Measurements from ENCODE around the gene SPACA6.

DNA sequence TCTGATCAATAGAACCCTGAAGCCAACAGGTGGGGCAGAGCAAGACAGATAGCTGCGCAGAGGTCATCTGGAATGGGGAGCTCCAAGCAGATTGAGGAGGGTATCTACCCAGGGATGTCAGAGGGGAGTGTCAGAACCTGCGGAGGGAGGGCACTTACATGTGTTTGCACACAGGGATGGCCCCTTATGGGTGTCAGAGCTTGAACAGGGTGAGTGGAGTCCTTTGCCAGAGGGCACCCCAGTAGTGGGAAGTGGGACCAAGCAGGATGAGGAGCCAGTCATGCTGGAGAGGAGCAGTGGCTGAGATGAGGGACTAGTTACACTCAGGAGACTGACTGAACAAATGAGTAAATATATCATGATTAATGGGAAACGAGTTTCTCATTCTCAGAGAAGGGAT is 29.5 kb upstream of the SPACA6 start:
- TF ChIP-seq, protein P1, sequence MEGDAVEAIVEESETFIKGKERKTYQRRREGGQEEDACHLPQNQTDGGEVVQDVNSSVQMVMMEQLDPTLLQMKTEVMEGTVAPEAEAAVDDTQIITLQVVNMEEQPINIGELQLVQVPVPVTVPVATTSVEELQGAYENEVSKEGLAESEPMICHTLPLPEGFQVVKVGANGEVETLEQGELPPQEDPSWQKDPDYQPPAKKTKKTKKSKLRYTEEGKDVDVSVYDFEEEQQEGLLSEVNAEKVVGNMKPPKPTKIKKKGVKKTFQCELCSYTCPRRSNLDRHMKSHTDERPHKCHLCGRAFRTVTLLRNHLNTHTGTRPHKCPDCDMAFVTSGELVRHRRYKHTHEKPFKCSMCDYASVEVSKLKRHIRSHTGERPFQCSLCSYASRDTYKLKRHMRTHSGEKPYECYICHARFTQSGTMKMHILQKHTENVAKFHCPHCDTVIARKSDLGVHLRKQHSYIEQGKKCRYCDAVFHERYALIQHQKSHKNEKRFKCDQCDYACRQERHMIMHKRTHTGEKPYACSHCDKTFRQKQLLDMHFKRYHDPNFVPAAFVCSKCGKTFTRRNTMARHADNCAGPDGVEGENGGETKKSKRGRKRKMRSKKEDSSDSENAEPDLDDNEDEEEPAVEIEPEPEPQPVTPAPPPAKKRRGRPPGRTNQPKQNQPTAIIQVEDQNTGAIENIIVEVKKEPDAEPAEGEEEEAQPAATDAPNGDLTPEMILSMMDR (conservative IDR thresholded peaks at IDR 0.05; ENCODE audit: low read length), result no peak
- no peak for TF ChIP-seq EZH2phosphoT487 (IDR thresholded peaks at IDR 0.05; ENCODE audit: borderline replicate concordance)
